DND-41 (cell line): ENCODE measurements around the gene GMPS.

Experiments
- ATAC-seq: fragments of 200-7000 bp; cut with Tn5 transposase; 3 replicates; pipeline ENCODE4 v1.9.1; 2021; ENCODE audit warnings: low read depth; ENCODE audit not compliant: insufficient read depth
- DNase-seq: peaks from one replicate; pipeline ENCODE4 v3.0.0-alpha.2; 2020
- H2AFZ ChIP-seq: 2 replicates; pipeline ENCODE4 v1.6.0; 2012; ENCODE audit warnings: low read depth, low read length
- H3K27ac ChIP-seq: 2 replicates; pipeline ENCODE4 v1.5.1; 2012; ENCODE audit warnings: low read length, inconsistent platforms
- H3K27me3 ChIP-seq: fragments of 200-600 bp; sonication (generic); 2 replicates; pipeline ENCODE4 v1.6.0; 2012; ENCODE audit warnings: low read length, mild to moderate bottlenecking, inconsistent platforms; ENCODE audit not compliant: insufficient read depth, poor library complexity
- H3K36me3 ChIP-seq: 2 replicates; pipeline ENCODE4 v1.5.1; 2012; ENCODE audit warnings: low read length, inconsistent platforms; ENCODE audit not compliant: insufficient read depth
- H3K4me1 ChIP-seq: 2 replicates; pipeline ENCODE4 v1.5.1; 2012; ENCODE audit warnings: mild to moderate bottlenecking, low read length; ENCODE audit not compliant: insufficient read depth
- H3K4me2 ChIP-seq: 2 replicates; pipeline ENCODE4 v1.6.0; 2012; ENCODE audit warnings: mild to moderate bottlenecking, moderate library complexity, low read length, inconsistent platforms; ENCODE audit not compliant: insufficient read depth
- H3K4me3 ChIP-seq, 2 experiments: fragments of 200-600 bp in 1 of 2; shearing (Covaris generic) in 1 of 2; 2 replicates each; pipeline ENCODE4 v1.5.1; 2012 to 2016; ENCODE audit warnings: inconsistent platforms in 2 of 2, low read length in 2 of 2, mild to moderate bottlenecking in 2 of 2, low read depth in 1 of 2, moderate library complexity in 1 of 2
- H3K79me2 ChIP-seq: 2 replicates; pipeline ENCODE4 v1.6.0; 2012; ENCODE audit warnings: low read length, inconsistent platforms; ENCODE audit not compliant: insufficient read depth
- H3K9ac ChIP-seq: 2 replicates; pipeline ENCODE4 v1.6.0; 2012; ENCODE audit warnings: low read depth, mild to moderate bottlenecking, inconsistent platforms, low read length, moderate library complexity
- H3K9me3 ChIP-seq: 2 replicates; pipeline ENCODE4 v1.5.1; 2012; ENCODE audit warnings: low read length, moderate library complexity, mild to moderate bottlenecking, inconsistent platforms; ENCODE audit not compliant: insufficient read depth, severe bottlenecking
- H4K20me1 ChIP-seq: 2 replicates; pipeline ENCODE4 v1.6.0; 2012; ENCODE audit warnings: low read length; ENCODE audit not compliant: insufficient read depth
- CTCF ChIP-seq: IDR thresholded peaks from 2 replicates; pipeline ENCODE4 v1.5.1; 2012; ENCODE audit warnings: borderline replicate concordance, low read length, moderate library complexity, mild to moderate bottlenecking; ENCODE audit not compliant: poor library complexity, severe bottlenecking; ENCODE audit errors: extremely low read depth
- EZH2 ChIP-seq: IDR thresholded peaks from 3 replicates; pipeline ENCODE4 v1.6.1; 2012; ENCODE audit warnings: borderline replicate concordance, low read depth, mild to moderate bottlenecking, moderate library complexity, low read length, inconsistent platforms; ENCODE audit not compliant: severe bottlenecking

The GMPS gene

GRCh38 chr3:155941354-155941753 is 70.9 kb downstream of the GMPS start:
- Histone ChIP-seq H2AFZ (no peak overlapping the region), H4K20me1 (no peaks in the 10 kb centered on the region), H3K9me3 (no peaks in the 10 kb centered on the region), H3K4me2 (no peak overlapping the region), H3K4me3 (no peak overlapping the region), H3K4me1 (no peaks in the 10 kb centered on the region), H3K36me3 (peaks cover 51% of the 10 kb centered on the region), H3K79me2 (no peaks in the 10 kb centered on the region), H3K27ac (no peak overlapping the region), H3K9ac (no peak overlapping the region), H3K27me3 (no peaks in the 10 kb centered on the region)
- no peak for ATAC-seq
- TF ChIP-seq CTCF = no peak
- TF ChIP-seq EZH2 = no peak
- DNase-seq = no peak

- no peak for DNase-seq
- no peaks in the 10 kb centered on the region for H4K20me1 ChIP-seq
- H3K36me3 ChIP-seq = peaks cover 24% of the 10 kb centered on the region
- no peak overlapping the region for H3K9ac ChIP-seq
- TF ChIP-seq EZH2 = no peak
- no peak for TF ChIP-seq CTCF
- no peaks in the 10 kb centered on the region for H3K4me1 ChIP-seq
- H3K27ac ChIP-seq = no peak overlapping the region
- H3K9me3 ChIP-seq = no peaks in the 10 kb centered on the region
- H3K4me3 ChIP-seq = no peak overlapping the region
- no peaks in the 10 kb centered on the region for H3K27me3 ChIP-seq
- H3K79me2 ChIP-seq = no peaks in the 10 kb centered on the region
- ATAC-seq = no peak
- no peak overlapping the region for H3K4me2 ChIP-seq
- no peak overlapping the region for H2AFZ ChIP-seq
Observed at GRCh38 chr3:155944081-155944480, 73.6 kb downstream of the GMPS start.

- TF ChIP-seq EZH2 (no peak), CTCF (no peak)
- H2AFZ ChIP-seq = no peak overlapping the region
- no peak for DNase-seq
- no peak overlapping the region for H3K9ac ChIP-seq
- no peaks in the 10 kb centered on the region for H4K20me1 ChIP-seq
- no peaks in the 10 kb centered on the region for H3K27me3 ChIP-seq
- no peaks in the 10 kb centered on the region for H3K4me1 ChIP-seq
- no peak overlapping the region for H3K27ac ChIP-seq
- no peak overlapping the region for H3K4me3 ChIP-seq
- H3K4me2 ChIP-seq = no peak overlapping the region
- no peaks in the 10 kb centered on the region for H3K9me3 ChIP-seq
- H3K79me2 ChIP-seq = no peaks in the 10 kb centered on the region
- ATAC-seq = no peak
- H3K36me3 ChIP-seq = peaks cover 9% of the 10 kb centered on the region
Observed at GRCh38 chr3:155946178-155946577, 75.7 kb downstream of the GMPS start.

GRCh38 chr3:155948476-155948875 is 78.0 kb downstream of the GMPS start:
- no peak overlapping the region for H3K4me2 ChIP-seq
- H3K36me3 ChIP-seq = no peaks in the 10 kb centered on the region; the same call in 1 of the 2 replicates
- H3K27ac ChIP-seq = no peak overlapping the region
- no peaks in the 10 kb centered on the region for H3K9me3 ChIP-seq
- no peaks in the 10 kb centered on the region for H4K20me1 ChIP-seq
- H3K27me3 ChIP-seq = no peaks in the 10 kb centered on the region
- ATAC-seq = no peak
- H2AFZ ChIP-seq = no peak overlapping the region
- H3K9ac ChIP-seq = no peak overlapping the region
- no peaks in the 10 kb centered on the region for H3K79me2 ChIP-seq
- no peak for DNase-seq
- H3K4me1 ChIP-seq = no peaks in the 10 kb centered on the region
- TF ChIP-seq CTCF (no peak), EZH2 (no peak)
- H3K4me3 ChIP-seq = no peak overlapping the region
